ENCODE results near the gene AUTS2.

- TF ChIP-seq POLR2AphosphoS5 (IDR thresholded peaks at IDR 0.05) = no peak
- TF ChIP-seq, protein P1, sequence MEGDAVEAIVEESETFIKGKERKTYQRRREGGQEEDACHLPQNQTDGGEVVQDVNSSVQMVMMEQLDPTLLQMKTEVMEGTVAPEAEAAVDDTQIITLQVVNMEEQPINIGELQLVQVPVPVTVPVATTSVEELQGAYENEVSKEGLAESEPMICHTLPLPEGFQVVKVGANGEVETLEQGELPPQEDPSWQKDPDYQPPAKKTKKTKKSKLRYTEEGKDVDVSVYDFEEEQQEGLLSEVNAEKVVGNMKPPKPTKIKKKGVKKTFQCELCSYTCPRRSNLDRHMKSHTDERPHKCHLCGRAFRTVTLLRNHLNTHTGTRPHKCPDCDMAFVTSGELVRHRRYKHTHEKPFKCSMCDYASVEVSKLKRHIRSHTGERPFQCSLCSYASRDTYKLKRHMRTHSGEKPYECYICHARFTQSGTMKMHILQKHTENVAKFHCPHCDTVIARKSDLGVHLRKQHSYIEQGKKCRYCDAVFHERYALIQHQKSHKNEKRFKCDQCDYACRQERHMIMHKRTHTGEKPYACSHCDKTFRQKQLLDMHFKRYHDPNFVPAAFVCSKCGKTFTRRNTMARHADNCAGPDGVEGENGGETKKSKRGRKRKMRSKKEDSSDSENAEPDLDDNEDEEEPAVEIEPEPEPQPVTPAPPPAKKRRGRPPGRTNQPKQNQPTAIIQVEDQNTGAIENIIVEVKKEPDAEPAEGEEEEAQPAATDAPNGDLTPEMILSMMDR (IDR thresholded peaks at IDR 0.05 in 8 of 11, conservative IDR thresholded peaks at IDR 0.05 in 3 of 11) = no peak
Observed at GRCh38 chr7:69814421-69814962, 216.2 kb downstream of the AUTS2 start.

Measured in spleen (tissue), 7 donors.